ENCODE results near the gene DUOX1.

The DUOX1 gene

DNA sequence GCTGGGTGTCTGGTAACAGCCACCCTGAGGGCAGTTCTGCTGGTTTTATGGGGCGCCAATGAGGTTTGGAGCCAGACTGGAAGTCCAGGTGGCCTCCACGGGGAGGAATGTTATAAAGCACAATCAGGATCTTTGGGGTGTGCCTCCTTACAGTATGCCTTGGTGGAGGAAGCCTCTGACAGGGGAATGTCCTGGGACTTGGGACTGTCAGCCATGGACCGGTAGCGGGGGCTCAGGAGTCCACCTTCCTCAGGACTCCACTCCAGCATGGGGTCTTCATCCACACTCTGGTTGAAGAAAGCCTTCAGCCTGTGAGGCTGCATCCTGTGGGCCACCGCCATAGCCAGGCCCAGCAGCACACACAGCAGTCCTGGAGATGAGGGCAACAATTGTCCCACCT lies 10.8 kb upstream of the DUOX1 start:
- H2AFZ ChIP-seq (ENCODE audit: low read length), result no peak overlapping the region
- no peaks in the 10 kb centered on the region for H3K36me3 ChIP-seq (ENCODE audit: insufficient read depth, low read length)
- H3K9me2 ChIP-seq (replicated peaks; ENCODE audit: low read depth, low read length), result no peaks in the 10 kb centered on the region
- H3K27me3 ChIP-seq (ENCODE audit: insufficient read depth, low read length, poor library complexity, severe bottlenecking), result no peaks in the 10 kb centered on the region
- H3K9ac ChIP-seq (ENCODE audit: low read depth, low read length, poor library complexity, severe bottlenecking), result no peak overlapping the region
- TF ChIP-seq EZH2phosphoT487 (IDR thresholded peaks at IDR 0.05; ENCODE audit: borderline replicate concordance), result no peak
- TF ChIP-seq, protein P1, sequence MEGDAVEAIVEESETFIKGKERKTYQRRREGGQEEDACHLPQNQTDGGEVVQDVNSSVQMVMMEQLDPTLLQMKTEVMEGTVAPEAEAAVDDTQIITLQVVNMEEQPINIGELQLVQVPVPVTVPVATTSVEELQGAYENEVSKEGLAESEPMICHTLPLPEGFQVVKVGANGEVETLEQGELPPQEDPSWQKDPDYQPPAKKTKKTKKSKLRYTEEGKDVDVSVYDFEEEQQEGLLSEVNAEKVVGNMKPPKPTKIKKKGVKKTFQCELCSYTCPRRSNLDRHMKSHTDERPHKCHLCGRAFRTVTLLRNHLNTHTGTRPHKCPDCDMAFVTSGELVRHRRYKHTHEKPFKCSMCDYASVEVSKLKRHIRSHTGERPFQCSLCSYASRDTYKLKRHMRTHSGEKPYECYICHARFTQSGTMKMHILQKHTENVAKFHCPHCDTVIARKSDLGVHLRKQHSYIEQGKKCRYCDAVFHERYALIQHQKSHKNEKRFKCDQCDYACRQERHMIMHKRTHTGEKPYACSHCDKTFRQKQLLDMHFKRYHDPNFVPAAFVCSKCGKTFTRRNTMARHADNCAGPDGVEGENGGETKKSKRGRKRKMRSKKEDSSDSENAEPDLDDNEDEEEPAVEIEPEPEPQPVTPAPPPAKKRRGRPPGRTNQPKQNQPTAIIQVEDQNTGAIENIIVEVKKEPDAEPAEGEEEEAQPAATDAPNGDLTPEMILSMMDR (conservative IDR thresholded peaks at IDR 0.05; ENCODE audit: low read length), result no peak
- no peaks in the 10 kb centered on the region for H3K9me3 ChIP-seq (ENCODE audit: insufficient read depth, low read depth, low read length)
- no peak overlapping the region for H3K4me2 ChIP-seq (ENCODE audit: low read depth, low read length, poor library complexity, severe bottlenecking)
- no peaks in the 10 kb centered on the region for H3F3A ChIP-seq (ENCODE audit: low read depth)
- no peaks in the 10 kb centered on the region for H3K79me2 ChIP-seq (ENCODE audit: insufficient read depth, low read length)
- H3K4me1 ChIP-seq (ENCODE audit: insufficient read depth, low read length, poor library complexity, severe bottlenecking), result no peaks in the 10 kb centered on the region
- H3K4me3 ChIP-seq (ENCODE audit: low read length, poor library complexity, severe bottlenecking), result no peak overlapping the region
- H4K20me1 ChIP-seq (ENCODE audit: insufficient read depth, low read length, poor library complexity, severe bottlenecking), result no peaks in the 10 kb centered on the region

DNA sequence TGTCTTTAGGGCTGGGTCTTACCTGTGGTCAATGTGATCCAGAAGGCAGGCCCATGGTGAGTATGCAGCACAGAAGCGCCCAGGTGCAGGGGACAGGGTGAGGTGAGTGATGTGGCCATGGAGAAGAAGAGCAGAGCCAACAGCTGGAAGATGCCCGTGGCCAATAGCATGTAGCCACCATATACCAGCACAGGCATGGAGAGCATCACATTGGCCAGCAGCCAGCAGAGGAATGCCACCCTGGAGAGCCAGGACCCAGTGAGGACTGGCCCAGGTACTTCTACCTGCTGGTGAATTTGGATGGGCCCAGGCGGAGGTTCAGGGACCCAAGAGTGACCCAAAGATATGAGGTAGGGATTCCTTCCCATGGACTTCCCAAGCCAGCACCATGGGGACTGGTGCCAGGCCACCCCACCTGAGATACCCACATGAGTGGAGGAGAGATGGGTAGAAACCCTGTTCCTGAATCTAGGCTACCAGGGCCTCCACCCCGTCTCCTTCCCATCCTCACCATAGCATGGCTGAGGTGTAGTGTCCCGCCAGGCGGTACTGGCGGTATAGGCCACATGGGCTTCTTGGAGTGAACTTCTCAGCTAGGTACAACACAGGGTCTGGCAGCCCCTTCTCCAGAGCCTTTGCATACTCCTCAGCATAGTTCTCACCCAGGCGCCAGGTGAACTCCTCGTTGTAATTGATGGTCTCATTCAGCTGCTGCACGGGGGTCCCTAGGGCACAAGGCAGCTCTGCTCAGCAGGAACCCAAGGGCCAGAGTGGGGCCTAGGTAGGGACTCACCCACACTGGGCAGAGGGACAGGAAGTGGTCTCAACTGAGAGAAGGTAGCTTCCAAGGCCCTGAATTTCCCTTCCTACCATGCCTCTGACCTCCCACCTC lies 9.5 kb upstream of the DUOX1 start:
- no peaks in the 10 kb centered on the region for H3K36me3 ChIP-seq (ENCODE audit: insufficient read depth, low read length)
- TF ChIP-seq EZH2phosphoT487 (IDR thresholded peaks at IDR 0.05; ENCODE audit: borderline replicate concordance), result no peak
- TF ChIP-seq, protein P1 (conservative IDR thresholded peaks at IDR 0.05; ENCODE audit: low read length), result no peak
- H3K79me2 ChIP-seq (ENCODE audit: insufficient read depth, low read length), result no peaks in the 10 kb centered on the region
- no peaks in the 10 kb centered on the region for H3K4me1 ChIP-seq (ENCODE audit: insufficient read depth, low read length, poor library complexity, severe bottlenecking)
- no peaks in the 10 kb centered on the region for H3K9me3 ChIP-seq (ENCODE audit: insufficient read depth, low read depth, low read length)
- no peak overlapping the region for H3K4me3 ChIP-seq (ENCODE audit: low read length, poor library complexity, severe bottlenecking)
- H3K9me2 ChIP-seq (replicated peaks; ENCODE audit: low read depth, low read length), result no peaks in the 10 kb centered on the region
- no peaks in the 10 kb centered on the region for H3F3A ChIP-seq (ENCODE audit: low read depth)
- no peaks in the 10 kb centered on the region for H4K20me1 ChIP-seq (ENCODE audit: insufficient read depth, low read length, poor library complexity, severe bottlenecking)
- no peak overlapping the region for H3K4me2 ChIP-seq (ENCODE audit: low read depth, low read length, poor library complexity, severe bottlenecking)
- H3K9ac ChIP-seq (ENCODE audit: low read depth, low read length, poor library complexity, severe bottlenecking), result no peak overlapping the region
- no peaks in the 10 kb centered on the region for H3K27me3 ChIP-seq (ENCODE audit: insufficient read depth, low read length, poor library complexity, severe bottlenecking)
- H2AFZ ChIP-seq (ENCODE audit: low read length), result no peak overlapping the region

DNA sequence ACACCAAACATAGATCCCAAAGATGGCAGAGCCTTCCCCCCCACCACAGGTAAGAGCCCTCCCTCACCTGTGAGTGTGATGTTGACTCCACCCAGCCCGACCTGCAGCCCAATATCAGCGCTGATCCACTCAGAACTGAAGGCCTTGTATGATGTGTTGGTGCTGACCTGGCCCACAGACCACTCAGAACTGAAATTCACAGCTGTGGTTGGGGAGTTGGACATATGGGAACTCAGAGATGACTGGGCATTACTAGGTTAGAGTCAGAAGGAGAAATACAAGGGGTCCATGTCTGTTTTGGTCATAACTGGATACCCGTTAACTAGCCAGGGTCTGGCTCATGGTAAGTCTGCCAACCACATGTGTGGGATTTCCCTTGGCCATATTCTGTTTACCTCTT lies 8.8 kb upstream of the DUOX1 start:
- no peaks in the 10 kb centered on the region for H4K20me1 ChIP-seq (ENCODE audit: insufficient read depth, low read length, poor library complexity, severe bottlenecking)
- TF ChIP-seq EZH2phosphoT487 (IDR thresholded peaks at IDR 0.05; ENCODE audit: borderline replicate concordance), result no peak
- TF ChIP-seq, protein P1 (conservative IDR thresholded peaks at IDR 0.05; ENCODE audit: low read length), result no peak

More for the DNA sequence above, 8.8 kb upstream of the DUOX1 start:
- Histone ChIP-seq H2AFZ (ENCODE audit: low read length) (no peak overlapping the region), H3K27me3 (ENCODE audit: insufficient read depth, low read length, poor library complexity, severe bottlenecking) (no peaks in the 10 kb centered on the region), H3K9ac (ENCODE audit: low read depth, low read length, poor library complexity, severe bottlenecking) (no peak overlapping the region), H3K79me2 (ENCODE audit: insufficient read depth, low read length) (no peaks in the 10 kb centered on the region), H3K4me1 (ENCODE audit: insufficient read depth, low read length, poor library complexity, severe bottlenecking) (no peaks in the 10 kb centered on the region), H3F3A (ENCODE audit: low read depth) (no peaks in the 10 kb centered on the region), H3K4me3 (ENCODE audit: low read length, poor library complexity, severe bottlenecking) (no peak overlapping the region), H3K9me2 (replicated peaks; ENCODE audit: low read depth, low read length) (no peaks in the 10 kb centered on the region), H3K36me3 (ENCODE audit: insufficient read depth, low read length) (no peaks in the 10 kb centered on the region), H3K9me3 (ENCODE audit: insufficient read depth, low read depth, low read length) (no peaks in the 10 kb centered on the region), H3K4me2 (ENCODE audit: low read depth, low read length, poor library complexity, severe bottlenecking) (no peak overlapping the region)
